Measurements from ENCODE around the gene STAG1. TPM values are rescaled to one million over a fixed set of nuclear protein-coding genes. Genes with fewer than 3 reads are reported as not detected.

STAG1 gene
- total and polyA plus RNA-seq, 9 of the 15 experiments (the other 6 are each of a cell fraction or from before 2014, with no cell fraction given): 2.7 to 17.7 (median 8.8) TPM

GRCh38 chr3:136464502-136464901, 287.7 kb downstream of the STAG1 start (continued):
- TF ChIP-seq CHD7 (IDR thresholded peaks at IDR 0.05; ENCODE audit: low read depth, low read length) (no peak), ZNF3 (CRISPR knock-in tag; IDR thresholded peaks at IDR 0.05) (no peak), PHB (CRISPR knock-in tag; IDR thresholded peaks at IDR 0.05) (no peak), ESRRB (CRISPR knock-in tag; IDR thresholded peaks at IDR 0.05; ENCODE audit: borderline replicate concordance) (no peak), E2F3 (CRISPR knock-in tag; IDR thresholded peaks at IDR 0.05) (no peak), SAFB (IDR thresholded peaks at IDR 0.05; ENCODE audit: borderline replicate concordance, low read depth, low read length) (no peak)
- TF ChIP-seq, protein P1, sequence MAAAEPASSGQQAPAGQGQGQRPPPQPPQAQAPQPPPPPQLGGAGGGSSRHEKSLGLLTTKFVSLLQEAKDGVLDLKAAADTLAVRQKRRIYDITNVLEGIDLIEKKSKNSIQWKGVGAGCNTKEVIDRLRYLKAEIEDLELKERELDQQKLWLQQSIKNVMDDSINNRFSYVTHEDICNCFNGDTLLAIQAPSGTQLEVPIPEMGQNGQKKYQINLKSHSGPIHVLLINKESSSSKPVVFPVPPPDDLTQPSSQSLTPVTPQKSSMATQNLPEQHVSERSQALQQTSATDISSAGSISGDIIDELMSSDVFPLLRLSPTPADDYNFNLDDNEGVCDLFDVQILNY (CRISPR knock-in tag; IDR thresholded peaks at IDR 0.05): no peak

Data from K562 (cell line).